ENCODE results near the gene ABCA4. TPM values are rescaled to one million over a fixed set of nuclear protein-coding genes. Genes with fewer than 3 reads are reported as not detected.

The ABCA4 gene
- polyA plus RNA-seq, 1 experiment = 0.17 TPM

GRCh38 chr1:94050254-94050653 is 70.7 kb downstream of the ABCA4 start:
- CTCF ChIA-PET = interaction anchor here (0.6 to 23.0 kb wide), 6 partner anchors 11 to 1165 kb away, joined by 3 to 472 read pairs (median 6); no protein-coding TSS in a partner anchor
- TF ChIP-seq, protein P1, sequence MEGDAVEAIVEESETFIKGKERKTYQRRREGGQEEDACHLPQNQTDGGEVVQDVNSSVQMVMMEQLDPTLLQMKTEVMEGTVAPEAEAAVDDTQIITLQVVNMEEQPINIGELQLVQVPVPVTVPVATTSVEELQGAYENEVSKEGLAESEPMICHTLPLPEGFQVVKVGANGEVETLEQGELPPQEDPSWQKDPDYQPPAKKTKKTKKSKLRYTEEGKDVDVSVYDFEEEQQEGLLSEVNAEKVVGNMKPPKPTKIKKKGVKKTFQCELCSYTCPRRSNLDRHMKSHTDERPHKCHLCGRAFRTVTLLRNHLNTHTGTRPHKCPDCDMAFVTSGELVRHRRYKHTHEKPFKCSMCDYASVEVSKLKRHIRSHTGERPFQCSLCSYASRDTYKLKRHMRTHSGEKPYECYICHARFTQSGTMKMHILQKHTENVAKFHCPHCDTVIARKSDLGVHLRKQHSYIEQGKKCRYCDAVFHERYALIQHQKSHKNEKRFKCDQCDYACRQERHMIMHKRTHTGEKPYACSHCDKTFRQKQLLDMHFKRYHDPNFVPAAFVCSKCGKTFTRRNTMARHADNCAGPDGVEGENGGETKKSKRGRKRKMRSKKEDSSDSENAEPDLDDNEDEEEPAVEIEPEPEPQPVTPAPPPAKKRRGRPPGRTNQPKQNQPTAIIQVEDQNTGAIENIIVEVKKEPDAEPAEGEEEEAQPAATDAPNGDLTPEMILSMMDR (IDR thresholded peaks at IDR 0.05; ENCODE audit: low read depth, low read length) = no peak
- H3K27me3 ChIP-seq (ENCODE audit: control insufficient read depth, insufficient read depth, low read length) = no peaks in the 10 kb centered on the region
- no peaks in the 10 kb centered on the region for H3K9me3 ChIP-seq (ENCODE audit: control insufficient read depth, insufficient read depth, low read length)
- no peak overlapping the region for H3K4me3 ChIP-seq (ENCODE audit: low read depth, low read length)
- POLR2A ChIA-PET = no interaction called here
- no peak for DNase-seq (ENCODE audit: low read depth, low spot score)
- no peak overlapping the region for H3K27ac ChIP-seq (ENCODE audit: low read depth, low read length)

DNA sequence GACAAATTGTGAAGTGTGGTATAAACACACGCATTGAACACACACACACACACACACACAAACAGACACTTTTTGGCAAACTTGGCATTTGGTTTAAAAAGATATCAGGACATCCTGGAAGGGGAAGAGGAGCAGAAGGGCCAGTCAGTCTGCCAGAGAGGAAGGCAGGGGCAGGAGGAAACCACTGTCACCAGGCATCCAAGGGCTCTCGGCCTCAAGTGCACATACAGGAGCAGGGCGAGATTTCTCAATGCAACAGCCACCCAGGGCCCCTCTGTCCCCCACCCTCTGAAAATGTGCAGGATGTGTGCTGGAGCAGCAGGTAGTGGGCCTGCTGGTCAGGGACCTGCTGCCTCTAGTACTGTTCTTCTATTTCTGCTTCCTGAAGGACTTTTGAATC is 71.2 kb downstream of the ABCA4 start:
- TF ChIP-seq, protein P1 (IDR thresholded peaks at IDR 0.05; ENCODE audit: low read depth, low read length) = no peak
- Histone ChIP-seq H3K4me3 (ENCODE audit: low read depth, low read length) (no peak overlapping the region), H3K9me3 (ENCODE audit: control insufficient read depth, insufficient read depth, low read length) (no peaks in the 10 kb centered on the region), H3K27me3 (ENCODE audit: control insufficient read depth, insufficient read depth, low read length) (no peaks in the 10 kb centered on the region), H3K27ac (ENCODE audit: low read depth, low read length) (no peak overlapping the region)
- no peak for DNase-seq (ENCODE audit: low read depth, low spot score)
- POLR2A ChIA-PET = no interaction called here
- CTCF ChIA-PET = interaction anchor here (0.9 to 23.0 kb wide), 5 partner anchors 10 to 414 kb away, joined by 3 to 472 read pairs (median 9); no protein-coding TSS in a partner anchor

- Histone ChIP-seq H3K27ac (ENCODE audit: low read depth, low read length) (no peak overlapping the region), H3K9me3 (ENCODE audit: control insufficient read depth, insufficient read depth, low read length) (no peaks in the 10 kb centered on the region), H3K4me3 (ENCODE audit: low read depth, low read length) (no peak overlapping the region), H3K27me3 (ENCODE audit: control insufficient read depth, insufficient read depth, low read length) (no peaks in the 10 kb centered on the region)
- CTCF ChIA-PET = interaction anchor here (1.2 to 23.0 kb wide), 3 partner anchors 9 to 287 kb away, joined by 4 to 472 read pairs (median 5); no protein-coding TSS in a partner anchor
- POLR2A ChIA-PET = no interaction called here
- no peak for DNase-seq (ENCODE audit: low read depth, low spot score)
- TF ChIP-seq, protein P1 (IDR thresholded peaks at IDR 0.05; ENCODE audit: low read depth, low read length) = no peak
Observed at GRCh38 chr1:94048413-94049164, 72.4 kb downstream of the ABCA4 start.

- DNase-seq (ENCODE audit: low read depth, low spot score) = no peak
- CTCF ChIA-PET = interaction anchor here (0.9 to 23.0 kb wide), 4 partner anchors 8 to 287 kb away, joined by 3 to 472 read pairs (median 4); no protein-coding TSS in a partner anchor
- POLR2A ChIA-PET = no interaction called here
Observed at GRCh38 chr1:94047949-94048348, 73.0 kb downstream of the ABCA4 start.

More at GRCh38 chr1:94047949-94048348, 73.0 kb downstream of the ABCA4 start:
- TF ChIP-seq, protein P1 (IDR thresholded peaks at IDR 0.05; ENCODE audit: low read depth, low read length) = no peak
- Histone ChIP-seq H3K27ac (ENCODE audit: low read depth, low read length) (no peak overlapping the region), H3K27me3 (ENCODE audit: control insufficient read depth, insufficient read depth, low read length) (no peaks in the 10 kb centered on the region), H3K9me3 (ENCODE audit: control insufficient read depth, insufficient read depth, low read length) (no peaks in the 10 kb centered on the region), H3K4me3 (ENCODE audit: low read depth, low read length) (no peak overlapping the region)
